Activated CD4-positive, alpha-beta T cell treated with anti-CD3 and anti-CD28 coated beads, Interleukin-2, amount 50 U/mL, for 4 hours (primary cell): ENCODE results near the gene EXOSC7.

Experiments
- DNase-seq, 2 experiments: peaks; one replicate each; pipeline ENCODE4 v3.0.0-alpha.2; 2020

Gene EXOSC7

DNA sequence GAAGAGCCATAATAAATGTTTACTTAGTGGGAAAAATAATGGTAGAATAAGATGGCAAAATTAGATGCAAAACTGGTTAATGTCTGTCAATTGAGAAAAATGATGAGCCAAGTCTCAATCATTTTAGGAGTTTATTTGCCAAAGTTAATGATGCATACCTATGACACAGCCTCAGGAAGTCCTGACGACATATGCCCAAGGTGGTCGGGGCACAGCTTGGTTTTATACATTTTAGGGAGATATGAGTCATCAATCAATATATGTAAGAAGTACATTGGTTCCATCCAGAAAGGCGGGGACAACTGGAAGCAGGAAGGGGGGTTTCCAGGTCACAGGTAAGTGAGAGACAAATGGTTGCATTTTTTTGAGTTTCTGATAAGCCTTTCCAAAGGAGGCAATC, 81.5 kb downstream of the EXOSC7 start:
- DNase-seq: no peak

DNA sequence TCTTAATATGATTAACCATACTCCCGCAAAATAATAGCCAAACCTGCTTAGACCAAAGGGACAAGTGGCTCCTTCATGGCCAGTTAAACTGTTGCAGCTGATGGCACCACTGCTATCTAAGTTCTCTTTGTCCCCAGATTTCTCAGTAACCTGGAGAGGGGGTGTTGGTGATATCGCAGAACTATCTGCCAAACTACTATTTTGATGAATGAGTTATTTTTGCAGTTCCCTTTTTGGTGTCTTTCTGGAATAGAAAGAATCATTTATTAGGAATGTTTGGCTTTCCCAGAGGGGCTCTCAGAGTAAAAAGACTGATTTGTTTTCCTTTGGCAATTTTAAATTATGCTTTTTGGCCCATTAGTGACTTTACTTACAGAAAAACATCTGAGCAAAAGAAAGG, 83.1 kb downstream of the EXOSC7 start:
- no peak for DNase-seq

DNA sequence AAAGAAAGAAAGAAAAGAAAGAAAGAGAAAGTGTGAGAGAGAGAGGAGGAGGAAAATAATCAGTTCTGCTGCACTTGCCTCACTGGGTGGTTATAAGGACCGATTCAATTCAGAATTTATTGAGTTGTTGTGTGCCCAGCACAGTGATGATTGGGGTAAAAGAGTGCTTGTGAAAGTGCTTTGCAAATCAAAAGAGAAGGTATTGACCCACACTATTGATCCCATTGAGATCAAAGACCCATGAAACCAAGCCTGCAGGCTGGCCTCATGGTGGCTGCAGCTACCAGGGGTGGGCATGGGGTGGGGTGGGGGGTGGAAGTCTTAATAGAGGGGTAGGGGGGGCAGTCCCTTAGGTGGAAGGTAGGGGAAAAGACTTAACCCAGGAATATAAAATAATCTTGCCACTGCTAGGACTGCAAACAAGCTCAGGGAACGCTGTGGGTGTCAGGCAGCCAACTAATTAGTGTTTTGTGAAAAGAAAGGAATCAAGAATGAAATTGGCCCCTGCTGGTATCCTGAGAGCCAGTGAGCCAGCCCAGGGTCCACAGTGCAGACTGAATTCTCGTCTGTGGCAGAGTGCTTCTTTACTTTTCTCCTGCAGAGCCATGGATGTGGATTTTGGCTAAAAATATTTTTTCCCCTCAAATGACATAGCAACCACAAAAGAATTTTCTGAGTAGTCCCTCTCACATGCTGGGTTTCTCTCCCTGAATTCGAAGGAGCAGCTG, 84.3 kb downstream of the EXOSC7 start:
- no peak for DNase-seq
